UCSD-AML1 (cell line): Measurements from ENCODE around the gene PTPRO.
"Not testable (repeated sequence)": the region's sequence is repeated elsewhere in the genome, so short reads cannot be mapped to it uniquely, and the experiment has no call there.

Experiments used
- DNase-seq: peaks from one replicate; lab custom pipeline; 2025; ENCODE audit not compliant: unreplicated experiment; lab: John Stamatoyannopoulos, UW

Gene PTPRO

GRCh38 chr12:15599266-15600037, 277.1 kb downstream of the PTPRO start:
- DNase-seq, result no peak

GRCh38 chr12:15600223-15600935, 278.1 kb downstream of the PTPRO start:
- DNase-seq, result no peak

- no peak for DNase-seq
Measured at GRCh38 chr12:15601210-15601800, 279.0 kb downstream of the PTPRO start.

GRCh38 chr12:15602051-15602672, 279.9 kb downstream of the PTPRO start:
- DNase-seq, result no peak

- no peak for DNase-seq
Measured at GRCh38 chr12:15603474-15604085, 281.3 kb downstream of the PTPRO start.

- DNase-seq, result no peak
Measured at GRCh38 chr12:15605881-15606590, 283.7 kb downstream of the PTPRO start.

GRCh38 chr12:15608406-15608805, 286.1 kb downstream of the PTPRO start:
- DNase-seq, result no peak

- no peak for DNase-seq
Measured at GRCh38 chr12:15608941-15609340, 286.6 kb downstream of the PTPRO start.

GRCh38 chr12:15613981-15614380, 291.7 kb downstream of the PTPRO start:
- DNase-seq, result no peak

GRCh38 chr12:15616495-15616894, 294.2 kb downstream of the PTPRO start:
- not testable (repeated sequence) for DNase-seq

- no peak for DNase-seq
Measured at GRCh38 chr12:15620741-15621539, 298.6 kb downstream of the PTPRO start.

GRCh38 chr12:15625075-15625474, 302.8 kb downstream of the PTPRO start:
- no peak for DNase-seq

- DNase-seq, result no peak
Measured at GRCh38 chr12:15627995-15628945, 306.0 kb downstream of the PTPRO start.

GRCh38 chr12:15629108-15629507, 306.8 kb downstream of the PTPRO start:
- no peak for DNase-seq

GRCh38 chr12:15629761-15630160, 307.5 kb downstream of the PTPRO start:
- no peak for DNase-seq

GRCh38 chr12:15631007-15631715, 308.9 kb downstream of the PTPRO start:
- DNase-seq, result no peak

- no peak for DNase-seq
Measured at GRCh38 chr12:15632708-15633107, 310.4 kb downstream of the PTPRO start.

- no peak for DNase-seq
Measured at GRCh38 chr12:15633201-15633600, 310.9 kb downstream of the PTPRO start.
